Measurements from ENCODE around the gene TSEN54. TPM values are rescaled to one million over a fixed set of nuclear protein-coding genes. Genes with fewer than 3 reads are reported as not detected.

Gene TSEN54
- polyA plus RNA-seq, 1 of the 3 experiments (the other 2 are of a cell fraction): 29.8 TPM

DNA sequence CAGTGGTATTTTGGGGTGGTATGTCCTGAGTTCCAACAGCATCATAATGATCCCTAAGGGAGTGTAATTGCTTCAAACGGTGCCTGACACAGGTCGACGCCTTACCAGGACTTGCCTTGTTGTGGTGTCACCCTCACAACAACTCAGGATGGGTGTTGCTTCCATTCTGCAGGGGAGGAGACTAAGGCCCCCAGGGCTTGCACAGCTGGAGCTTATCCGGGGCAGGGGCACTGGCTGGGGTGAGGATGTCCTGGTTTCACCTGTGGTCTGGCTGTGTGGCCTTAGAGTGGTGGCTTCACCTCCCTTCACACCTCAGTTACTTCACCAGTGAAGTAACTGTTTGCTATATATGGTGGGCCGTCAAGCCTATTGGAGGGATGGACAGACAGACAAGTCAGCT, 32.5 kb downstream of the TSEN54 start:
- H3K9me2 ChIP-seq: no peaks in the 10 kb centered on the region
- ChIA-PET POLR2A (no interaction called here), CTCF (no interaction called here)
- no peaks in the 10 kb centered on the region for H3K27me3 ChIP-seq (ENCODE audit: insufficient read depth)
- no peak for DNase-seq
- no peaks in the 10 kb centered on the region for H3K9me3 ChIP-seq
- TF ChIP-seq TAF1 (IDR thresholded peaks at IDR 0.05; ENCODE audit: borderline replicate concordance, low read depth, low read length) (no peak), JUND (IDR thresholded peaks at IDR 0.05) (no peak), NFIC (IDR thresholded peaks at IDR 0.05; ENCODE audit: borderline replicate concordance) (no peak), EP300 (IDR thresholded peaks at IDR 0.05; ENCODE audit: borderline replicate concordance in 1 of 2, low read depth in 1 of 2, low read length in 1 of 2) (no peak), FOXM1 (IDR thresholded peaks at IDR 0.05; ENCODE audit: low read depth) (no peak), SMC3 (IDR thresholded peaks at IDR 0.05; ENCODE audit: low read depth, low read length) (no peak), SIN3A (IDR thresholded peaks at IDR 0.05; ENCODE audit: borderline replicate concordance, low read depth, low read length) (no peak), MXI1 (IDR thresholded peaks at IDR 0.05; ENCODE audit: low read depth, low read length) (no peak), RXRA (IDR thresholded peaks at IDR 0.05; ENCODE audit: borderline replicate concordance, low read depth) (no peak), USF1 (IDR thresholded peaks at IDR 0.05; ENCODE audit: borderline replicate concordance, low read depth) (no peak), RFX5 (IDR thresholded peaks at IDR 0.05; ENCODE audit: low read length) (no peak), TEAD4 (IDR thresholded peaks at IDR 0.05; ENCODE audit: borderline replicate concordance, insufficient read depth) (no peak), RAD21 (IDR thresholded peaks at IDR 0.05; ENCODE audit: low read length) (no peak)
- no peak overlapping the region for H3K4me2 ChIP-seq
- no peaks in the 10 kb centered on the region for H4K20me1 ChIP-seq (ENCODE audit: insufficient read depth)
- H3K27ac ChIP-seq (ENCODE audit: low read depth in 2 of 2, low read length in 1 of 2): no peak overlapping the region
- H3K4me3 ChIP-seq (ENCODE audit: low read depth in 2 of 2, low read length in 1 of 2): no peak overlapping the region
- no peaks in the 10 kb centered on the region; a peak in 1 of 4 replicates for H3K4me1 ChIP-seq (ENCODE audit: control insufficient read depth in 1 of 2, insufficient read depth in 2 of 2, low read depth in 1 of 2, low read length in 1 of 2)
- H3K9ac ChIP-seq: no peak overlapping the region
- H3K36me3 ChIP-seq (replicated peaks in 1 of 2; ENCODE audit: control insufficient read depth in 1 of 2, insufficient read depth in 2 of 2, low read length in 1 of 2): no peaks in the 10 kb centered on the region
- H3F3A ChIP-seq (replicated peaks; ENCODE audit: insufficient read depth): no peaks in the 10 kb centered on the region
- no peaks in the 10 kb centered on the region for H3K79me2 ChIP-seq (ENCODE audit: insufficient read depth)
- WGBS (ENCODE audit: low lambda C conversion rate): 74% methylated on average over 5 of the region's 5 CpGs
- no peak overlapping the region for H2AFZ ChIP-seq (ENCODE audit: low read depth)

GRCh38 chr17:75549246-75550138, 33.2 kb downstream of the TSEN54 start:
- ChIA-PET POLR2A (no interaction called here), CTCF (interaction anchor here (1.3 to 1.5 kb wide), 2 partner anchors 9 to 33 kb away, joined by 4 to 7 read pairs; partner anchors contain the start of gene TSEN54)
- no peaks in the 10 kb centered on the region for H3F3A ChIP-seq (replicated peaks; ENCODE audit: insufficient read depth)
- H3K27me3 ChIP-seq (ENCODE audit: insufficient read depth): no peaks in the 10 kb centered on the region
- H3K9me3 ChIP-seq: no peaks in the 10 kb centered on the region
- no peak overlapping the region for H3K4me3 ChIP-seq (ENCODE audit: low read depth in 2 of 2, low read length in 1 of 2)
- TF ChIP-seq USF1 (IDR thresholded peaks at IDR 0.05; ENCODE audit: borderline replicate concordance, low read depth) (no peak), FOXJ3 (CRISPR knock-in tag; IDR thresholded peaks at IDR 0.05) (no peak)
- H2AFZ ChIP-seq (ENCODE audit: low read depth): no peak overlapping the region
- no peak overlapping the region for H3K27ac ChIP-seq (ENCODE audit: low read depth in 2 of 2, low read length in 1 of 2)
- 87% methylated on average over 20 of the region's 22 CpGs for WGBS (ENCODE audit: low lambda C conversion rate)
- DNase-seq: no peak
- H3K4me2 ChIP-seq: no peak overlapping the region
- H3K9me2 ChIP-seq: no peaks in the 10 kb centered on the region
- no peaks in the 10 kb centered on the region for H3K36me3 ChIP-seq (replicated peaks in 1 of 2; ENCODE audit: control insufficient read depth in 1 of 2, insufficient read depth in 2 of 2, low read length in 1 of 2)
- no peaks in the 10 kb centered on the region; a peak in 1 of 4 replicates for H3K4me1 ChIP-seq (ENCODE audit: control insufficient read depth in 1 of 2, insufficient read depth in 2 of 2, low read depth in 1 of 2, low read length in 1 of 2)
- H3K9ac ChIP-seq: no peak overlapping the region
- no peaks in the 10 kb centered on the region for H3K79me2 ChIP-seq (ENCODE audit: insufficient read depth)
- H4K20me1 ChIP-seq (ENCODE audit: insufficient read depth): no peaks in the 10 kb centered on the region
